ENCODE measurements around the gene SLC12A9. TPM values are rescaled to one million over a fixed set of nuclear protein-coding genes. Genes with fewer than 3 reads are reported as not detected.

The SLC12A9 gene
- polyA plus RNA-seq, 12 donors: 11.7 to 38.3 (median 16.3) TPM; not detected in 1

- DNase-seq: no peak
Observed at GRCh38 chr7:100881136-100881535, 28.6 kb downstream of the SLC12A9 start.

GRCh38 chr7:100882201-100882600 lies 29.7 kb downstream of the SLC12A9 start:
- DNase-seq: no peak

- no peak for DNase-seq
Observed at GRCh38 chr7:100882785-100883526, 30.4 kb downstream of the SLC12A9 start.

GRCh38 chr7:100884736-100885439 lies 32.4 kb downstream of the SLC12A9 start:
- no peak for DNase-seq

GRCh38 chr7:100885440-100886141 lies 33.1 kb downstream of the SLC12A9 start:
- no peak for DNase-seq

- DNase-seq: no peak
Observed at GRCh38 chr7:100886142-100886935, 33.8 kb downstream of the SLC12A9 start.

- no peak for DNase-seq
Observed at GRCh38 chr7:100886936-100887515, 34.5 kb downstream of the SLC12A9 start.

- DNase-seq: no peak
Observed at GRCh38 chr7:100887516-100888290, 35.2 kb downstream of the SLC12A9 start.

GRCh38 chr7:100888291-100888987 lies 35.9 kb downstream of the SLC12A9 start:
- DNase-seq: no peak

GRCh38 chr7:100888988-100889750 lies 36.7 kb downstream of the SLC12A9 start, which contains the start of gene UFSP1:
UFSP1 (minus strand) TSS chr7:100889715; CDS start chr7:100889271, 444 bp downstream.
- peak; percentile 68 for DNase-seq

GRCh38 chr7:100890653-100891567 lies 38.4 kb downstream of the SLC12A9 start:
- no peak for DNase-seq

GRCh38 chr7:100891568-100892247 lies 39.2 kb downstream of the SLC12A9 start:
- no peak for DNase-seq

- DNase-seq: no peak
Observed at GRCh38 chr7:100892364-100893317, 40.1 kb downstream of the SLC12A9 start.

GRCh38 chr7:100893318-100893895 lies 40.9 kb downstream of the SLC12A9 start:
- DNase-seq: no peak

GRCh38 chr7:100893910-100894721 lies 41.6 kb downstream of the SLC12A9 start:
- no peak for DNase-seq
